GM21381 (cell line): ENCODE measurements around the gene PAIP2.
A peak's percentile ranks its signal among the peaks of the same experiment; 100 is the strongest.
"Not testable (repeated sequence)": the region's sequence is repeated elsewhere in the genome, so short reads cannot be mapped to it uniquely, and the experiment has no call there.

Source experiments
- ATAC-seq: cut with Tn5 transposase; IDR thresholded peaks from one replicate; pipeline ENCODE4 v1.9.1; 2021; ENCODE audit warnings: mild to moderate bottlenecking, moderate library complexity; ENCODE audit not compliant: unreplicated experiment

PAIP2 gene

GRCh38 chr5:139341689-139342422, at the start of gene PAIP2:
PAIP2 (plus strand) TSS chr5:139341854; CDS start chr5:139363785, 21,931 bp downstream.
- ATAC-seq = peak; percentile 94

DNA sequence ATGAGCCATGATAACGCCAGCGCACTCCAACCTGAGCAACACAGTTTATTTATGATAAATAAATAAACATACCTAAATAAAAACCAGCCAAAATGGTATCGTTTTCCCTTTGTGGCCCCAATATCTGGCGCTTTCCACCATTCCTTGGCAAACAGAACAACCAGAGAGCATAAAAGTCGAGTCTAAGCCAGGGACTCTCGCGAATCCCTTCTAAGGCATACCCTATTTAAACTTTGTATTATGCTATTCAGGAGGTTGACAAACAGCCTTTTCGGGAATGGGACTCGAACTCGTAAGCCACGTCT, 48.5 kb upstream of the PAIP2 start:
- ATAC-seq = no peak

- ATAC-seq = peak; percentile 76
Measured at GRCh38 chr5:139293507-139294373, 47.9 kb upstream of the PAIP2 start, which contains the start of gene MATR3. MATR3 (plus strand) TSS chr5:139293740; CDS start chr5:139307416, 13,676 bp downstream.

DNA sequence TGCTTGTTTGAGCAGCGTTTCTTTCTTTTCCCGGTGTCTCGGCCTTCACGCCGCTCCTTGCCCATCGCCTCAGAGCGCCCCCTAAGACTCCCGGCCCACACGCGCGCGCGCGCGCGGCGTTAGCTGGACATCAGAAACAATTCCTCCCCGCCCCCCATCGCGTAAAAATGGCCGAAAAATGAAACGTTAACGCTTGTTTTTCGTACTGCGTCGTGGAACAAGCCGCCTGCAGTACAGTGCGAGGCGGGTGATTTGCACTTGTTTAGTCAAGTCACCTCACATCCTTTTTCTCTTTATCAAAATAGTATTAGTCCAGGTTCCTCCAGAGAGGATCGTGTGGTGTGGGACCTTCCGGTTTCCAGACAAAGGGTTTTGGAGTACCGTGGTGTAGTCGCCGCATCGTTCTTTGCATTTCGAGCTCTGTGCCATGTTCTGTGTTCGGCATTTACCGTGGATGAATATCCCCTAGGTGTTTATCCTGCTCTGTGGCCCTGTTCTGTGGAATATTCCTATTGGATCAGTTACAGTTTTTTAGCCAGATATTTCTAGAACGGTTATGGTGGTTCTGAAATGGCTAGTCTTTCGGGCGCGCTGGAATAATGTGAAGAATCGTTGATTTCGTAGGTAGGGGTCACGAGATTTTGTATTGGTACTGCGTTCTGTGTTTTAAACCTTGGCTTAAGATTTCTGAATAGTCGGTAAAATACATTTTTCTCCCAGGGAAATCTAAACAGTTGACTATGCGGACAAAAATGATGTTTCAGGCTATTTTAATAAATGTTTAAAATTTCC, 47.1 kb upstream of the PAIP2 start:
- ATAC-seq = peak; percentile 32

DNA sequence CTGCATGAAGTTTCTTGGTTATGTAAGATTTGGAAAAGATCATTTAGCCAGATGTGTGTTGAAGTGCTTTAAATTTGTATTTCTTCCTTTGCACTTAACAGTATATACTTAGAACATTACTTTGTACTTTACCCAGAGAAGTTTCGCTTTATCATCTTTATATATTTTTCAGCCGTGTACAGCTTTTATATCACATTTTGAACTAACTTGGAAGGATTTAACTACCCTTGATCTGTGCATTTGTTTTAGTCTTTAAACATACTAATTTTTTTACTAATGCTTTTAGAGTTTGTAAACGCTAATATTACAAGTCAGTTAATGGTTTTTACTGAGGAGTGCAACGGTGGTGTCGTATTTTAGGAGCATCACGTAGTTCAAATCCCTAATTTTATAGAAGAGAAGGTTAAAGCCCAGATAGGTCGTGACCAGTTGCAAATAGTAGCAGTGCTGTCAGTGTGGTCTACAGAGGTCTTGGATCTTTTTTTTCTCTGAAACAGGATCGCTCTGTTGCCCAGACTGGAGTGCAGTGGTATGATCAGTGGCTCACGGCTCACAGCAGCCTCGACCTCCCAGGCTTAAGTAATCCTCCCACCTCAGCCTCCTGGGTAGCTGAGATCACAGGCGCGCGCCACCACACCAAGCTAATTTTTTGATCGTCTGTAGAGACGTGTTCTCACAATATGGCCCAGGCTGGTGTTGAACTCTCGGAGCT, 46.2 kb upstream of the PAIP2 start:
- ATAC-seq = no peak

GRCh38 chr5:139296198-139296597, 45.5 kb upstream of the PAIP2 start:
- no peak for ATAC-seq

GRCh38 chr5:139296862-139297326, 44.8 kb upstream of the PAIP2 start:
- no peak for ATAC-seq

DNA sequence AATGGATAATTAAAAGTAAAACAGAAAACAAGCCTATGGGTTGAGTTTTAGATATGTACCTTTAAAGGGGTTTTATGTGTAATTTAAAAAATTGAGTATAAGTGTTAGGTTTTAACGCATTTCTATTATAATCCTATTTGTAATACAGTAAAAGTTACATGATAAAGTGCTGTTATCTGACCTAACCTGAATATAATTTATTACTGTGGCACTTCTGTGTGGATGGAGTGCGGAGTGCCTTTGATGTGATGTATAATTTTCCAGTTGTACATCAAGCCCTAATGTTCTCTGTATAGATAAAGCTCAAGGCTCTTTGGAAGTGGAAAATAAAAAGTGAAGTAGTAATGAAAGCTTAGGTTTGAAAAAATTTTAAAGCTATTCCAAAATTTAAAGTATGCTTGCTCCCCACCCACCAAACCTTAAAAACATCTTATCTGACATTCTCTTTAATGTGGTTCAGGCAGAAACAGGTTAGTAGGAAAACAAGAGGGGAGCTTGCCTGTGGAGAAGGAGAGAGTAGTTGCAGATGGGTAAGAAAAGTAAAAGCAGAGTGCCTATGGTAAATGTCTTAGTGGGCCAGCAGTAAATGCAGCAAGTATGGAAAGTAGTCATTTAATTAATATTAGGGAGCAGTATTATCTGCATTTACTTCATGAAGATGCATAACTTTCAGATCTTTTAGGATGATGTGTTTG, 44.1 kb upstream of the PAIP2 start:
- ATAC-seq = no peak

- no peak for ATAC-seq
Measured at GRCh38 chr5:139298242-139298641, 43.4 kb upstream of the PAIP2 start.

DNA sequence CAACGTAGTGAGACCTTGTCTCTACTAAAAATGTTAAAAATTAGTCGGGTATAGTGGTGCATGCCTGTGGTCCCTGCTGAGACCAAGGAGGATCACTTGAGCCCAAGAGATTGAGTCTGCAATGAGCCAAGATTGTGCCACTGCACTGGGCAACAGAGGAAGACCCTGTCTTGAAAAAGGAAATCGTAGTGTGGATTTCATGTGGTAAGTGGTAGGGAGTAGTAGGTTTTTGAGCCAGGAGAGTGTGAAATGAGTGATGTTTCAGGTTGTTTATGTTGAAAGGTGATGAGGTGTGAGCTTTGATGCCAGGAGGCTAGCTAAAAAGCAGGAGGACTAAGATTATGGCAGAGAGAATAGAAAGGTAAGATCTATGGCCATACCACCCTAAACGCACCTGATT, 42.2 kb upstream of the PAIP2 start:
- no peak for ATAC-seq

DNA sequence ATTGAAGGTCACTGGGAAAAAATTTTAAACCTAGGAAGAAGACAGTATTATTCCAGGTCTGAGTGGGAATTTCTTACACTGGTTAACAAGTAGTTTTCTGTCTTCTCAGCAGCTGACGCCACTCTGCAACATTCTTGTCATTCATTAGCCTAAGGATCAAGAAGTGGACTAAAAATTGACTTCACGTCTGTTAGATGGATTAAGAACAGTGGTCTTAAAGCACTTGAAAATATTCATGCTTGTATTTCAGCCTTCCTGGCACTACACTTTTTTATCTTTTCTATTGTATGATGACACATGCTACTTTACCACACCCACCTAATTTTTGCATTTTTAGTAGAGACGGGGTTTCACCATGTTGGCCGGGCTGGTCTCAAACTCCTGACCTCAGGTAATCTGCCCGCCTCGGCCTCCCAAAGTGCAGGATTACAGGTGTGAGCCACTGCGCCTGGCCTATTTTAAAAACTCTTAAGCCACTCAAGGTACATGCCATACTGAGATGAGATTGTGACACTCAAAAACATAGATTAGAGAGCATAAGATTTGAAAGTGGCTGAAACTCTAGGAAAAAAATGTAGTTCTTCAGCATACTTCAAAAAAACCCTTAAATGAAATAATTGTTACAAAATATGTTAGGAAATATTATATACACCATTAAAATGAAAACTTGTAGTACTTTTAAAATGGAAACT, 39.7 kb upstream of the PAIP2 start:
- ATAC-seq = no peak

DNA sequence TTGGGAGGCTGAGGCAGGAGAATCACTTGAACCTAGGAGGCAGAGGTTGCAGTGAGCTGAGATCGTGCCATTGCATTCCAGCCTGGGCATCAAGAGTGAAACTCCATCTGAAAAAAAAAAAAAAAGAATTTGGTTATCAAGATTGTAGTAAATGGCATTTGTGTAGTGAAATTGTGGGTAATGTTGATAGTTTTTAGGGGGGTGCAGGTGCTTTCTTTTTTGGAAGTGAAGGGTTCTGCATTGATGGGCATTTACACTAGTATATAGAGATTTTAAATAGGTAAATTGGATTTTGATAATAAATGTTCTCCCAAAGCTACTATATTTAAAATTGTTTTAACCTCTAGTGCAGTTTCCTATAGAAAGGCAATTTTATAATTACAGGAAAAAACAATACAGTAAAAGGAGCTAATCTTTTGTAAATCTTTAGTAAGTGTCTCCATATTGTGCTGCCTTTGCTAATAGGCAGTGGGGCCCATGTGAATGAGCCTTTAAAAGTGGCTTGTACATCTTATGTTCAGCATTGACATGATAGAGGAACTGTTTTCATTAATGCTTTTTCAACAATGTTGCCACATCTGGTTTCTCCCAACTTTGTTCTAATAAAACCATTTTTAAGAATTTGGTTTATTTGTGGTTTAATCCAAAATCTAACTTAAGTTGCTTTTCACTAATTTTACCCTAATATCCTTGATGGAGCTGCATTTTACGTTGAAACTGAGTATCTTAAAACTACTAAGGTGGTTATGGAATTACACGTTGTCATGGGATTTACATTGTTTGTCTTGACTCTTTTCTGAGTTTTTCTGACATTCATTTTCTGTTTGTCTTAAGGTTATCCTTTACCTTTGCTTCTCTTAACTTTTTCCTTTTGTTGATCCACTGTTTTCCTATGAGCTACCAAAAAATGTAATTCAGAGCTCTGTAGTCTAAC, 37.0 kb upstream of the PAIP2 start:
- ATAC-seq = no peak

DNA sequence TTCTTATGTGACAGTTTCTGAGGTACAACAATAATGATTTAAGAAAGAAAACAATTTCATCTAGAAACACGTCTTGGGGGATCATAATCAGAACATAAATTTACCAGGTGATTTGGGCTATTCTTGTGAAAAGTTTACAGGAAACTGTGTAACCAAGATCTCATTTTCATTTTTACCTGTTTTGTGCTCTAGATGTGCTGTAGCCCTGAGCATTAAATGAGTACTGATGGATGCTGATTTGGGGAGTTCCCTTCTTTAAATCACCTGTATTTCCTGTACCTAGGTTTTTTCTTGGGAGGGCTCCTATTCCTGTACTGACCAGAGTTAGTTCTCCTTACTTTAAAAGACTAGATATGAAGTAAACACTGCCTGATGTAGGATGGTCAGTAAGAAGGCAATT, 35.5 kb upstream of the PAIP2 start:
- no peak for ATAC-seq

DNA sequence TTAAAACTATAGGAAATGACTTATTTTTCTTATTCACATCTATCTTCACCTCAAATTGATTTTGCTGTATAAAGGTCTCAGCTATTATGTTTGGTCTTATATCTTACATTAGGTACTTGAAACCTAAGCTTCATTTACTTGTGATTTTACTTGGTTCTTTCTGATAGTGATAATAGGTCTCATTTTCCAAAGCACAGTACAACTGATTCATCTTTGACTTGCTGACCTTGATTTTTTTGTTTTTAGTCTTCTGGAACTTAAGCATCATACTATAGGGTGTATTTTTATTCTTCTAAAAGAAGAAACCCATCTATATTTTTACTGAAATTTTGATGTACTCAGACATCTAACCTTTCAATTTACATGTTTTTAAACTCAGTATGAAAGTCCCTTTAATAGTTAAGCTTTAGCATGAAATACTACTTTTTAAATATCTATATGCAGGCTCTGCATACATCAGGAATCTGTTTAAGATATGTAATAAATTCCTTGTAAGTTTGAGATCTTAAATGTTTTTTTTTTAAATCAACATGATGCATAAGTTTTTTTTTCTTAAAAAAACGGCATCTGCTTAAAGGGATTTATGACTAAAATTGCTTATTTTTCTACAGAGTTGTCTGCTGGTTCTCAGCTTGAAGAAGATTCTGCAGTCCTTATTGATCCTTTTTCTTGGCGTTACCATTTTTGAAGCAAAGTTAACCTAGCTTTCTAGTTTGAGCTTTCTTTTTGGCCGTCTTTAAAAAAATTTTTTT, 34.9 kb upstream of the PAIP2 start:
- no peak for ATAC-seq

- ATAC-seq = no peak
Measured at GRCh38 chr5:139308797-139309196, 32.9 kb upstream of the PAIP2 start.

DNA sequence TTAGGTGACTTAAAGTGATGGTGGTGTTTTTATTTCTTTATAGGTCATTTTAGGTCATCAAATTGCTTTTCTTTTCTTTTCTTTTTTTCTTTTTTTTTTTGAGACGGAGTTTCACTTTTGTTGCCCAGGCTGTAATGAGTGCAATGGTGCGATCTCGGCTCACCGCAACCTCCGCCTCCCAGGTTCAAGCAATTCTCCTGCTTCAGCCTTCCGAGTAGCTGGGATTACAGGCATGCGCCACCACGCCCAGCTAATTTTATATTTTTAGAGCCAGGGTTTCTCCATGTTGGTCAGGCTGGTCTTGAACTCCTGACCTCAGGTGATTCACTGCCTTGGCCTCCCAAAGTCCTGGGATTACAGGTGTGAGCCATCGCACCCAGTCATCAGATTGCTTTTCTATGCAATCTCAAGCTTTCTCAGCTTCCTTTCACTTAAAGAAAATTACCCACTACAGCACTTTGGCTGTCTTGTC, 30.9 kb upstream of the PAIP2 start:
- not testable (repeated sequence) for ATAC-seq

GRCh38 chr5:139312075-139312474, 29.6 kb upstream of the PAIP2 start:
- ATAC-seq = no peak

- no peak for ATAC-seq
Measured at GRCh38 chr5:139314276-139314675, 27.4 kb upstream of the PAIP2 start.
